Measurements from ENCODE around the gene ACHE.
"Not testable (repeated sequence)": the region's sequence is repeated elsewhere in the genome, so short reads cannot be mapped to it uniquely, and the experiment has no call there.

ACHE gene

DNA sequence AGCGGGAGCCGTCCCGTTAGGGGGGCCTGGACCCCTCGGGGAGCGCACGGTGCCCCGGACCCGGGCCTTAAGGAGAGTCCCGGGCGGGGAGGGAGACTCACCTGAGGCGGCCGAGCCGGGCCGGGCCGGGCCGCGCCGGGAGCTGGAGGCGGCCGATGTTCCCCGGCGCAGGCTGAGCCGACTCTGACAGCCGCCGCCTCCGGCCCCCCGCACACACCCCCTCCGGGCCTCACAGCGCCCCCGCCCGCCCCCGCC lies at the start of gene ACHE:
ACHE (minus strand) TSS at position 188 of the 255 bp plus-strand sequence. CDS start 1,656 bp downstream, outside the sequence.
- DNase-seq (ENCODE audit: low read depth): no peak
- peak within 1 kb of the TSS; percentile 28 for H3K4me3 ChIP-seq (ENCODE audit: low read length)

DNA sequence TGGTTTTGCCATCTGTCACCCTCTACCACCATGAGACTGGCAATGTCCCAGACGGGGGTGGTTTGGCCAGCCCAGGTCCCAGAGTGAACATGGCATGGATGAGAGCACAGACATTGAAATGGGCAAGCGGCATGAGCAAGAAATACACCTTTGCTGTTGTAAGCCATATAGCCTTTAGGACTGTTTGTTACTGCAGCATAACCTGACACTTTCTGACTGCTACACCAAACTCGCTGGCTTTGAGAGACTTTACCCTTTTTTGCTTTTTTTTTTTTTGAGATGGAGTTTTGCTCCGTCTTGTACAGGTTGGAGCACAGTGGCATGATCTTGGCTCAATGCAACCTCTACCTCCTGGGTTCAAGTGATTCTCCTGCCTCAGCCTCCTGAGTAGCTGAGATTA lies 48.5 kb upstream of the ACHE start:
- no peak for TF ChIP-seq CTCF (IDR thresholded peaks at IDR 0.05; ENCODE audit: insufficient read depth, low read depth, low read length, missing control alignments)
- no peak for DNase-seq (ENCODE audit: low read depth)
- no peak overlapping the region for H3K4me3 ChIP-seq (ENCODE audit: low read length)

More for the DNA sequence above, at the start of gene ACHE:
- TF ChIP-seq CTCF (IDR thresholded peaks at IDR 0.05; ENCODE audit: insufficient read depth, low read depth, low read length, missing control alignments): no peak

GRCh38 chr7:100943693-100944092 lies 48.0 kb upstream of the ACHE start:
- no peak for TF ChIP-seq CTCF (IDR thresholded peaks at IDR 0.05; ENCODE audit: insufficient read depth, low read depth, low read length, missing control alignments)
- H3K4me3 ChIP-seq (ENCODE audit: low read length): no peak overlapping the region
- DNase-seq (ENCODE audit: low read depth): no peak

- H3K4me3 ChIP-seq (ENCODE audit: low read length): no peak overlapping the region
- TF ChIP-seq CTCF (IDR thresholded peaks at IDR 0.05; ENCODE audit: insufficient read depth, low read depth, low read length, missing control alignments): no peak
- peak; percentile 36 for DNase-seq (ENCODE audit: low read depth)
Measured at GRCh38 chr7:100942045-100942774, 46.5 kb upstream of the ACHE start.

GRCh38 chr7:100936167-100936566 lies 40.5 kb upstream of the ACHE start:
- DNase-seq (ENCODE audit: low read depth); H3K4me3 ChIP-seq (ENCODE audit: low read length): not testable (repeated sequence)

DNA sequence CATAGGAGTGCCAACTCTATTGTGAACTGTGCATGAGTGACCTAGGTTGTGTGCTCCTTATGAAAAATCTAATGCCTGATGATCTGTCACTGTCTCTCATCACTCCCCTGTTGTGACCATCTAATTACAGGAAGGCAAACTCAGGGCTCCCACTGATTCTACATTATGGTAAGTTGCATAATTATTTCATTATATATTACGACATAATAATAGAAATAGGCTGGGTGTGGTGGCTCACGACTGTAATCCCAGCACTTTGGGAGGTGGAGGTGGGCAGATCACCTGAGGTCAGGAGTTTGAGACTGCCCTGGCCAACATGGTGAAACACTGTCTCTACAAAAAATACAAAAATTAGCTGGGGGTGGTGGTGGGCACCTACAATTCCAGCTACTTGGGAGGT lies 39.7 kb upstream of the ACHE start:
- not testable (repeated sequence) for DNase-seq (ENCODE audit: low read depth)

DNA sequence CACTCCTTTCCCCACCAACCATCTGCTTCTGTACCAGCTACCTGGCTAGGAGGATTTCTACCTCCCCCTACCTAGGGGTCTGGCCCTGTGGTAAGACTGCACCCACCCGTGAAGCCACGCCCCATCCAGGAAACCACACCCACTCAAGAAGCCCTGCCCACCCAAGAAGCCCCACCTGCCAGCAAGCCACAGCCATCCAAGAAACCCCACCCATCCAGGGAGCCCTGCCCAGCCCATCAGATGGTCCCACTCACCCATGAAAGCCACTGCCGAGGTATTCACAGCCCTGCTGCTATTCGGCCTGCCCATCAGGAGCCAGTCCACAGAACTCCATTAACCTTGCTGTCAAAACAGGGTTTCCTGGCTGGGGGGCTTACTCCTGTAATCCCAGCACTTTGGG lies 38.0 kb upstream of the ACHE start:
- no peak overlapping the region for H3K4me3 ChIP-seq (ENCODE audit: low read length)
- TF ChIP-seq CTCF (IDR thresholded peaks at IDR 0.05; ENCODE audit: insufficient read depth, low read depth, low read length, missing control alignments): no peak
- DNase-seq (ENCODE audit: low read depth): no peak

More for the DNA sequence above, 39.7 kb upstream of the ACHE start:
- H3K4me3 ChIP-seq (ENCODE audit: low read length): not testable (repeated sequence)

GRCh38 chr7:100929808-100930174 lies 34.1 kb upstream of the ACHE start:
- TF ChIP-seq CTCF (IDR thresholded peaks at IDR 0.05; ENCODE audit: insufficient read depth, low read depth, low read length, missing control alignments): no peak
- no peak for DNase-seq (ENCODE audit: low read depth)
- no peak overlapping the region for H3K4me3 ChIP-seq (ENCODE audit: low read length)

GRCh38 chr7:100923616-100924015 lies 27.9 kb upstream of the ACHE start:
- not testable (repeated sequence) for DNase-seq (ENCODE audit: low read depth); H3K4me3 ChIP-seq (ENCODE audit: low read length)
